Lung (tissue), 12 donors: ENCODE results near the gene MYBPC2. TPM values are rescaled to one million over a fixed set of nuclear protein-coding genes. Genes with fewer than 3 reads are reported as not detected.
A peak's percentile ranks its signal among the peaks of the same experiment; 100 is the strongest.
"Not testable (repeated sequence)": the region's sequence is repeated elsewhere in the genome, so short reads cannot be mapped to it uniquely, and the experiment has no call there.

Experiments used
- ATAC-seq: fragments of 200-7000 bp; cut with Tn5 transposase; one replicate; pipeline ENCODE4 v1.9.1; 2020; ENCODE audit warnings: moderate number of reproducible peaks; ENCODE audit not compliant: insufficient read depth, low FRiP score
- DNase-seq, 3 donors: peaks; one replicate each; pipeline ENCODE4 v3.0.0-alpha.2; 2013 to 2017
- H3K27ac ChIP-seq, 2 donors: one replicate each; pipeline ENCODE4 v1.5.1; 2013; ENCODE audit warnings: mild to moderate bottlenecking in 2 of 2, moderate library complexity in 2 of 2, control low read depth in 1 of 2, inconsistent platforms in 1 of 2, low read depth in 1 of 2, low read length in 1 of 2
- H3K27me3 ChIP-seq, 3 donors: one replicate each; pipeline ENCODE4 v1.5.1; 2013; ENCODE audit warnings: low read length in 2 of 3; ENCODE audit not compliant: control insufficient read depth in 3 of 3, insufficient read depth in 3 of 3
- H3K36me3 ChIP-seq, 4 donors: one replicate each; pipeline ENCODE4 v1.5.1; 2013; ENCODE audit warnings: low read length in 4 of 4, mild to moderate bottlenecking in 1 of 4, moderate library complexity in 1 of 4; ENCODE audit not compliant: control insufficient read depth in 4 of 4, insufficient read depth in 4 of 4
- H3K4me1 ChIP-seq, 5 donors: one replicate each; pipeline ENCODE4 v1.5.1; 2013; ENCODE audit warnings: low read length in 5 of 5, mild to moderate bottlenecking in 2 of 5, moderate library complexity in 1 of 5; ENCODE audit not compliant: control insufficient read depth in 5 of 5, insufficient read depth in 5 of 5
- H3K4me3 ChIP-seq: one replicate; pipeline ENCODE4 v1.5.1; 2013; ENCODE audit warnings: mild to moderate bottlenecking, control low read depth, moderate library complexity
- H3K9ac ChIP-seq, 2 donors: one replicate each; pipeline ENCODE4 v1.5.1; 2013; ENCODE audit warnings: low read length in 2 of 2, control low read depth in 1 of 2; ENCODE audit not compliant: insufficient read depth in 1 of 2
- H3K9me3 ChIP-seq, 4 donors: one replicate each; pipeline ENCODE4 v1.5.1; 2013; ENCODE audit warnings: low read length in 3 of 4, mild to moderate bottlenecking in 1 of 4, moderate library complexity in 1 of 4; ENCODE audit not compliant: control insufficient read depth in 4 of 4, insufficient read depth in 3 of 4
- CTCF ChIP-seq: IDR thresholded peaks from 2 replicates; pipeline ENCODE4 v1.5.1; 2012; ENCODE audit warnings: mild to moderate bottlenecking; ENCODE audit errors: control extremely low read depth, extremely low read depth
- WGBS, 2 donors: extraction: QIAGEN DNeasy Blood & Tissue Kit; methylation state at CpG; one replicate each; pipeline ENCODE4 v1.1.7; 2013; 5-methylcytosine and 5-hydroxymethylcytosine counted together
- polyA plus RNA-seq, 2 donors: library from polyadenylated mRNA; stranded (reverse); fragments of 200-250 nt; gene quantifications; one replicate each; pipeline ENCODE4 v1.2.1, GENCODE V29; 2013
- total RNA-seq, 2 donors: library from RNA; depleted of rRNA in 1 of 2; stranded (reverse); fragments of >200 nt in 1 of 2; gene quantifications; one replicate each; pipeline ENCODE4 v1.2.1, GENCODE V29; 2014 to 2021
- donor health status: control.
- donor health status: control.
- donor health status: Bipolar disorder and iron deficiency.
- donor health status: healthy.
- donor health status: DM: yes; HTN: yes; CAD: no.

MYBPC2 gene
- total and polyA plus RNA-seq, 4 donors, result 0.04 to 0.91 (median 0.38) TPM

GRCh38 chr19:50384685-50385535, 47.8 kb upstream of the MYBPC2 start:
- Histone ChIP-seq H3K4me3 (peak overlapping the region; percentile 71), H3K4me1 (peaks cover 3 to 28% (median 9%) of the 10 kb centered on the region in 5 donors), H3K9ac (peak overlapping the region; percentile 73 to 93), H3K36me3 (peaks cover 4 to 32% (median 8%) of the 10 kb centered on the region in 4 donors), H3K27me3 (no peaks in the 10 kb centered on the region), H3K27ac (peak overlapping the region in 1 of 2 donors; percentile 84), H3K9me3 (no peaks in the 10 kb centered on the region)
- 16 to 18% methylated on average over 26 of the region's 26 CpGs for WGBS, 2 donors
- DNase-seq (no peak), ATAC-seq (no peak)
- TF ChIP-seq CTCF, result no peak

GRCh38 chr19:50387176-50387867, 45.4 kb upstream of the MYBPC2 start:
- Histone ChIP-seq H3K4me1 (peaks cover 3 to 14% (median 9%) of the 10 kb centered on the region in 5 donors), H3K27ac (peak overlapping the region in 1 of 2 donors; percentile 62), H3K36me3 (peaks cover 0 to 8% (median 0%) of the 10 kb centered on the region in 4 donors), H3K27me3 (no peaks in the 10 kb centered on the region), H3K9me3 (no peaks in the 10 kb centered on the region), H3K9ac (no peak overlapping the region), H3K4me3 (no peak overlapping the region)
- no peak for TF ChIP-seq CTCF
- 38 to 66% methylated on average over 21 of the region's 21 CpGs for WGBS, 2 donors
- DNase-seq, result no peak
- no peak for ATAC-seq

GRCh38 chr19:50387868-50388245, 44.8 kb upstream of the MYBPC2 start:
- H3K4me3 ChIP-seq, result no peak overlapping the region
- H3K9me3 ChIP-seq, result no peaks in the 10 kb centered on the region
- peaks cover 0 to 4% (median under 1%) of the 10 kb centered on the region in 4 donors for H3K36me3 ChIP-seq
- no peak for ATAC-seq
- 72 to 87% methylated on average over 8 of the region's 8 CpGs for WGBS, 2 donors
- H3K4me1 ChIP-seq, result peaks cover 3 to 14% (median 9%) of the 10 kb centered on the region in 5 donors
- H3K27ac ChIP-seq, result peak overlapping the region in 1 of 2 donors; percentile 62
- TF ChIP-seq CTCF, result no peak
- H3K9ac ChIP-seq, result no peak overlapping the region
- DNase-seq, result no peak
- H3K27me3 ChIP-seq, result no peaks in the 10 kb centered on the region

- not testable (repeated sequence) for H3K27ac ChIP-seq, H3K4me1 ChIP-seq, DNase-seq, H3K9ac ChIP-seq, H3K27me3 ChIP-seq, H3K36me3 ChIP-seq, ATAC-seq, H3K9me3 ChIP-seq, H3K4me3 ChIP-seq
- 86 to 89% methylated on average over 3 of the region's 3 CpGs for WGBS, 2 donors
Measured at GRCh38 chr19:50390295-50390694, 42.4 kb upstream of the MYBPC2 start.

GRCh38 chr19:50390952-50391351, 41.7 kb upstream of the MYBPC2 start:
- not testable (repeated sequence) for DNase-seq, H3K4me1 ChIP-seq, H3K27ac ChIP-seq, H3K9ac ChIP-seq, H3K4me3 ChIP-seq, ATAC-seq, H3K36me3 ChIP-seq, H3K9me3 ChIP-seq, H3K27me3 ChIP-seq
- 93 to 95% methylated on average over 21 to 22 of the region's 23 CpGs for WGBS, 2 donors
